HG02642 (cell line): ENCODE results near the gene TTC13.

ENCODE experiments used
- ATAC-seq: cut with Tn5 transposase; IDR thresholded peaks from one replicate; pipeline ENCODE4 v1.9.1; 2021; ENCODE audit warnings: mild to moderate bottlenecking; ENCODE audit not compliant: unreplicated experiment, poor library complexity

Gene TTC13

GRCh38 chr1:230858918-230859729 is 119.5 kb downstream of the TTC13 start:
- no peak for ATAC-seq

- ATAC-seq: no peak
Measured at GRCh38 chr1:230858236-230858820, 120.3 kb downstream of the TTC13 start.

- no peak for ATAC-seq
Measured at GRCh38 chr1:230857822-230858221, 120.8 kb downstream of the TTC13 start.

- no peak for ATAC-seq
Measured at GRCh38 chr1:230857077-230857476, 121.6 kb downstream of the TTC13 start.
